Brain microvascular endothelial cell (primary cell): ENCODE results near the gene DNMT3B.

Experiments used
- DNase-seq: peaks from one replicate; pipeline ENCODE4 v3.0.0-alpha.2; 2020
- H3K27ac ChIP-seq: fragments of 250-450 bp; sonication (Bioruptor Pico); 2 replicates; pipeline ENCODE4 v1.5.1; 2020; ENCODE audit warnings: mild to moderate bottlenecking, moderate library complexity
- H3K27me3 ChIP-seq: fragments of 250-450 bp; sonication (Bioruptor Pico); replicated peaks from 2 replicates; pipeline ENCODE4 v1.5.1; 2020; ENCODE audit warnings: mild to moderate bottlenecking
- H3K36me3 ChIP-seq: fragments of 250-450 bp; sonication (Bioruptor Pico); replicated peaks from 2 replicates; pipeline ENCODE4 v1.5.1; 2020; ENCODE audit warnings: mild to moderate bottlenecking
- H3K4me3 ChIP-seq: 2 replicates; pipeline ENCODE4 v1.5.1; 2011; ENCODE audit warnings: low read depth, mild to moderate bottlenecking, control low read depth, low read length, moderate library complexity
- CTCF ChIP-seq: IDR thresholded peaks from 2 replicates; pipeline ENCODE4 v1.5.1; 2011; ENCODE audit warnings: low read depth, mild to moderate bottlenecking, moderate library complexity, low read length, control low read depth, inconsistent platforms; ENCODE audit errors: missing control alignments
- in situ Hi-C: cut with HindIII; loops from 2 replicates; pipeline ENCODE4 v1.10.0; 2017; ENCODE audit warnings: low sequenced_read_pairs, low pct_ligation_motif_present

Gene DNMT3B

DNA sequence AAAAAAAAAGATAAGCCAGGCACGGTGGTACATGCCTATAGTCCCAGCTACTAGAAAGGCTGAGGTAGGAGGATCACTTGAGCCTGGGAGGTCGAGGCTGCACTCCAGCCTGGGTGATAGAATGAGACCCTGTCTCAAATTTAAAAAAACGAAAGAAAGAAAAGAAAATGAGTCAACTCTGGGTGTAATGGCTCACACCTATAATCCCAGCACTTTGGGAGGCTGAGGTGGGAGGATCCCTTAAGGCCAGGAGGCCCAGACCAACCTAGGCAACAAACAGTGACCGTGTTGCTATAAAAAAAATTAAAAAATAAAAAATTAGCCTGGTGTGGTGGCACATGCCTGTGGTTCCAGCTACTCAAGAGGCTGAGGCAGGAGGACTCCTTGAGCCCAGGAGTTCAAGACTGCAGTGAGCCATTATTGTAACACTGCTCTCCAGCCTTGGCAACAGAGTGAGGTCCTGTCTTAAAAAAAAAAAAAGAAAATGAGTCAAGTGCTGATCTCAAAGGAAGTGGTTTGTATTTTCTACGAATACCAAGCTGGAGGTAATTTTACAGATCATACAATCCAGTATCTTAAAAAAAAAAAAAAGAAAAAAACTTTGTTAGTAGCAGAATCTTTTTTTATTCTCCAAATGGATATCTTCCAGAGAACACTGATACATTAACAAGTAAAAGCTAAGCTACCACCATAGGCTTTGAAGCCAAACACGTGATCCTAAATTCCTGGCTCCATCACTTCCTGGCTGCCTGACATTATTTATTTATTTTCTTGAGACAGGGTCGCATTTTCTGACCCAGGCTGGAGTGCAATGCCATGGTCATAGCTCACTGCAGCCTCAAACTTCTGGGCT lies 24.6 kb upstream of the DNMT3B start:
- Histone ChIP-seq H3K36me3 (no peaks in the 10 kb centered on the region), H3K27ac (peak overlapping the region; percentile 49), H3K27me3 (no peaks in the 10 kb centered on the region), H3K4me3 (no peak overlapping the region)
- in situ Hi-C loops: no loop called here
- no peak for TF ChIP-seq CTCF
- peak; percentile 66 for DNase-seq

- no peaks in the 10 kb centered on the region for H3K27me3 ChIP-seq
- in situ Hi-C loops: no loop called here
- no peak for DNase-seq
- no peak overlapping the region for H3K27ac ChIP-seq
- H3K36me3 ChIP-seq: no peaks in the 10 kb centered on the region
- H3K4me3 ChIP-seq: no peak overlapping the region
- no peak for TF ChIP-seq CTCF
Observed at GRCh38 chr20:32741151-32741550, 21.0 kb upstream of the DNMT3B start.

- in situ Hi-C loops: no loop called here
- peak overlapping the region; percentile 75 for H3K4me3 ChIP-seq
- DNase-seq: no peak
Observed at GRCh38 chr20:32742322-32743236, 19.6 kb upstream of the DNMT3B start.

DNA sequence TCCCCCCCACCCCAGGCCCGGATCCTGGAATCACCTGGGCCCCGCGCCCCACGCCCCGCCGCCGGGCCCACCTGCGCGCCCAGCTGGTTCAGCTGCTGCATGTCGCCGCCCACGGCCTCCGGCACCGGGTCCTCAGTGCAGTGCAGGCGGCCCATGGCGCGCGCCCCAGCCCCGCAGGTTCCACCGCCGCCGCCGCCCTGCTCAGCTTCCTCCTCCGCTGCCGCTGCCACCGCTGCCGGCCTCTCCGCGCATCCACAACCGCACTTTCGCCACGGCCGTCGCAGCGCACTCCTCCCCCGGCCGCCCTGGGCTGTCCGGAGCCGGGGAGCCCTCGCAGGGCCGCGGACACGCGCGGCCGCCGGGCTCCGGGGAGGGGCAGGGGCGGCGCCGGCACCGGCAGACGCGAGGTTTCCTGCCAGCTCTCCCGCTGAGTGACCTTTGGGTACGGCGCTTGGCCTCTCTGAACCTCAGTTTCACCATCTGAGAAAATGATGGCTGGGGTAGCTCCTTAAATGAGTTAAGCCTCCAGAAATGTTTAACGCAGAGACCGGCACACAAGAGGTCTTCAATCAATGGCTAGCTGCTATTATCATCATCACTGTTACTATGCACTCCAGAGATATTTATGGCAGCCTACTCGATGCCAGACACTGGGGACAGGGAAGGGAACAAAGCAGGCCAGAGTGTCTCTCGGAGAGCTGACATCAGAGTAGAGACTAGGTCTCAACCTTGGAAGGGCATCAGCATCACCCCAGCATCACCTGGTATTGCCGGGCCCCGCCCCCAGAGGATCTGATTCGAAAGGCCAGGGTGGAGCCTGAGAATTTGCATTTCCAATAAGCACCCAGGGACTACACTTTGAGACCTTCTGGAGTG lies 18.7 kb upstream of the DNMT3B start, which contains the start of gene COMMD7:
TSS of gene COMMD7 (minus strand) at position 231 of the 876 bp plus-strand sequence. CDS start at position 155, 76 bp downstream.
- DNase-seq: peak; percentile 22
- Histone ChIP-seq H3K27ac (peak within 1 kb of the TSS; percentile 38), H3K36me3 (no peaks in the 10 kb centered on the region), H3K27me3 (no peaks in the 10 kb centered on the region), H3K4me3 (peak within 1 kb of the TSS; percentile 75)
- in situ Hi-C loops: no loop called here
- no peak for TF ChIP-seq CTCF

More at GRCh38 chr20:32742322-32743236, 19.6 kb upstream of the DNMT3B start:
- Histone ChIP-seq H3K27me3 (no peaks in the 10 kb centered on the region), H3K36me3 (no peaks in the 10 kb centered on the region), H3K27ac (no peak overlapping the region)
- no peak for TF ChIP-seq CTCF

DNA sequence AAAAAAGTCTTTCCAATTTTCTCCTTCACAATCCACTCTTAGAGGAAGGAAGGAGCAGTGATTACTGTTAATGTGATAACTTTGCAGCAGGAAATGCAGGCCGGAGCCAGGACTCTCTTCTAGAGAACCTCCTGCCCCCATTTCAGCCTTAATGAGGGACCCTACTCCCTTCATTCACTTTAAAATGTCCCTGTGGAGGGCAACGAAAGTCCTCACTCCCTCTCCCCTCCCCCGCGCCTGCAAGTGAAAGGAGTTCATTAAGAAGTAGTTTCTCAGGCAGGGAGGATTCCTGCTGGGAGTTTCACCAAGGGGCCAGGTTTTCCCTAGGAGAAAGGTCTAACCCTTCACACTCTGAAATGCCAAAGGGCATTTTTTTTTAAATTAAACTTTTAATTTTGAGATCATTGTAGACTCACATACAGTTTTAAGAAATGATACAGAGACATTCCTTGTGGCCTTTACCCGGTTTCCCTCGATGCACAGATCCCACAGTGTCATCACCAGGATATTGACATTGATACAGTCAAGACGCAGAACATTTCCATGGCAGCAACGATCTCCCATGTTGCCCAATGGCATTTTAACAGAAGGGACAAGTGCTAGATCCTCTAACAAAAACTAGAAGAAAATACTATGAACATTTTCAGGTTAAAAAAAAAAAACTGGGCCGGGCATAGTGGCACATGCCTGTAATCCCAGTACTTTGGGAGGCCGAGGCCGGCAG lies 12.1 kb upstream of the DNMT3B start:
- no peak for DNase-seq
- H3K36me3 ChIP-seq: no peaks in the 10 kb centered on the region
- in situ Hi-C loops: no loop called here

More for the DNA sequence above, 12.1 kb upstream of the DNMT3B start:
- no peak overlapping the region for H3K27ac ChIP-seq
- no peak for TF ChIP-seq CTCF
- no peaks in the 10 kb centered on the region for H3K27me3 ChIP-seq
- no peak overlapping the region for H3K4me3 ChIP-seq
